ENCODE measurements around the gene PRSS16.
"Not testable (repeated sequence)": the region's sequence is repeated elsewhere in the genome, so short reads cannot be mapped to it uniquely, and the experiment has no call there.

Gene PRSS16

DNA sequence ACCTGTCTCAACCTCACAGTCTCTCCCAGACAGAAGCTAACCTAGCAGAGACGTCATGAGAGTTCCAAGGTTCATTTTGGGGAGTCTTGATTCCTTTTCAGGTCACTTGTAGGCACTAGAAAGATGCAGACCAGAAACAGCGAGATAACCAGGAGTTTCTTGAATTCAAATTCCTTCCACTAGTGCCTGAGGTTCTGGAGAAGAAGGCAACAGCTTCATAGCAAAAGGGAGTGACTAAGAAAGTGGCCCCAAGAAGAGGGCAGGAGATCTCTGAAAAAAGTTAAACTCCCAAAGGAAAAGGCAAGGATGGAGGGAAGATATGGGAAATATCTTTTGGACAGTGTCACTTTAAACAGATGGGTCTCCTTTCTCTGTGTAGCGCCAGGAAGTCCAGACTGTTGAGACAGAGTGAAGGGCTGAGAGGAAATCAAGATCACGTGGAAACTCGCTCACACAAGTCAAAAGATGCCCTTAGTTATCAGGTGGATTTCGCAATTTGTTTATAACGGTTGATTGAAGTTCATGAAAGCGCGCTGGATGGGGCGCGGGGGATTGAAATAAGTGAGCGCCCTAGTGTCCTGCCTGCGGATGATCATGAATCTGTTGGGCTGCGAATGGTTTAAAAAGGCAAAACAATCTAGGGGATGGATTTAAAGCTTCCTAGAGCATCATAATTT lies 4.8 kb upstream of the PRSS16 start:
- DNase-seq (ENCODE audit: low read depth, low spot score): no peak

DNA sequence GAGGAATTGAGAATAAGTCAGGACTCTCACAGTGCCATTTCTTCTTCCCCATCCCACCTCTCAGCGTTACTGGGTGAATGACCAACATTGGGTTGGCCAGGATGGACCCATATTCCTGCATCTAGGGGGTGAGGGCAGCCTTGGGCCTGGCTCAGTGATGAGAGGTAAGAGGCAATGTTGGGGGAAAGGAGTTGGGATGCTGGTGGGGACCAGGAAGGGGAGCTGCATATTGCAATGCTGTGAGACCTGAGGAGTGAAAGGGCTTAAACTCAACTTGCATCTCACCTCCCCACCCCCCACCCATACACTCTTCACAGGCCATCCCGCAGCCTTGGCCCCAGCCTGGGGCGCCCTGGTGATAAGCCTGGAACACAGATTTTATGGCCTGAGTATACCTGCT lies 1.3 kb downstream of the PRSS16 start:
- DNase-seq (ENCODE audit: low read depth, low spot score): no peak

DNA sequence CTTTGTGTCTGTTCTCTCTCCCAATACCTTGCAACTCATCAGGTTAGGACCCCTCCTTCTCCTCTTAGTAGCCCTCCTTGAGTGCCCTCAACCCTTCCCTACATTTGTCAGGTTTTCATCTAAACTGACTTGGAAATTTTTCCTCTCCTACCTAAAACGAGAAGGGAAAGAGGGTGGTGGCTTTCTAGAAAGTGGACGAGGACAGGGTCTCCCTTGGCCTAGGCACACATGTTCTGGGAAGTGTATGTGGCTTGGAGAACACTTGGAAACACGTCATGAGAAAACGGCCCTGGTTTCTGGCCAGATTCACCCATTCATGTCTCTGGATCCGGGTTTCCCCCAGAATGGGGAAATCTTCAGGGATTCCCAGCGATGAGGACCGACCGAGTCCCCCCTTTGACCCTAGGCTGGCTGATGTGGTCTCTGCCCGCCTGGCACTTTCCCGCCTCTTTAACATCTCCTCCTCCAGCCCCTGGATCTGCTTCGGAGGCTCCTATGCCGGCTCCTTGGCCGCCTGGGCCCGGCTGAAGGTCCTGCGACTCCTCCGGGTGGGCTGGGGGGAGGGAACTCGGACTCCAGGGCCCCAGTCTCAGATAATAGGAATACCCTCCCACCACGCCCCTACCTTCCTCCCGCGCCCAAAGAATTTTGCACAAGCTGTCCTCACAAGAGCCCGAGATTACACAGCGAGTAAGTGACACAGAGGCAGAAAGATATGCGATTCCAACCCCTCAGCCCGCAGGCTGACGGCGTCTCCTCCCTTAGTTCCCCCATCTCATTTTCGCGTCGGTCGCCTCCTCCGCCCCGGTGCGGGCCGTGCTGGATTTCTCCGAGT lies 3.0 kb downstream of the PRSS16 start:
- no peak for DNase-seq (ENCODE audit: low read depth, low spot score)

DNA sequence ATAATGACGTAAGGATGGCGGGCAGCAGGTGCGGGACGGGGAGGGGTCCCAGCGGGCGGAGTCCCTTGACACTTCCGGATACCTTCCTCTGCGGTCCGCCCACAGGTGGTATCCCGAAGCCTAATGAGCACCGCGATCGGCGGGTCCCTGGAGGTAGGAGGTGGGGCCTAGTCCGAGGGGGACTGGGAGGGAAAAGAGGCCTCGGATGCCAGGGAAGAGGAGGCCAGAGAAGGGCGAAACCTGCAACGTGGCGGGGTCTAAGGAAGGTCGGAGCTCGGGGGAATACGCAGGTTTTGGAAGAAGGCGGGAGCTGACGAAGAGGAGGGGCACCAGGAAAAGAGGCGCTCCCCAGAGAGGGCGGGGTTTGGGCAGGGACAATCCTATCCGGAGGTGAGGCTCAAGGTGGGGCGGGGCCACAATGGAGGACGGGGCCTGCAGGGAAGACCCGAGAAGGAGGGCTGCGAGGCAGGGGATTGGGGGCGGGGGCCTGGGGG lies 3.7 kb downstream of the PRSS16 start:
- no peak for DNase-seq (ENCODE audit: low read depth, low spot score)

DNA sequence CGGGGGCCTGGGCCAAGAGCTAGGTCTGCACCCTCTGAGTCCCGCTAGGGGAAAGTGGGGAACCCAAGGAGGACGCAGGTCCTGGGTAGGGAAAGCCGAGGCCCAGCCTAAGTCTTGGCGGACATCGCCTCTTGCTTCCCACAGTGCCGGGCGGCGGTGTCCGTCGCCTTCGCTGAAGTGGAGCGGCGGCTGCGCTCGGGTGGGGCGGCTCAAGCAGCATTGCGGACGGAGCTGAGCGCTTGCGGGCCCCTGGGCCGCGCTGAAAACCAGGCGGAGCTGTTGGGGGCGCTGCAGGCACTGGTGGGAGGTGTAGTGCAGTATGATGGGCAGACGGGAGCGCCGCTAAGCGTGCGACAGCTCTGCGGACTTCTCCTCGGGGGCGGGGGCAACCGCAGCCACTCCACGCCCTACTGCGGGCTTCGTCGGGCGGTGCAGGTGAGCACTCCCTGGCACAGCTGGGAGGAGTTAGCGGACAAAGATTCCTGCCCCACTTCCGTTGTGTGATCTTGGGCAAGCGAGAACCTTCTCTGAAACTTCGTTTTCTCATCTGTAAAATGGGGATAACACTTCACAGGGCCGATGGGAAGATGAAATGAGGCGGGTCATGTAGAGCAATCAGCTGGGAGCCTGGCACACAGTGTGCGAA lies 4.2 kb downstream of the PRSS16 start:
- peak; percentile 9 for DNase-seq (ENCODE audit: low read depth, low spot score)

DNA sequence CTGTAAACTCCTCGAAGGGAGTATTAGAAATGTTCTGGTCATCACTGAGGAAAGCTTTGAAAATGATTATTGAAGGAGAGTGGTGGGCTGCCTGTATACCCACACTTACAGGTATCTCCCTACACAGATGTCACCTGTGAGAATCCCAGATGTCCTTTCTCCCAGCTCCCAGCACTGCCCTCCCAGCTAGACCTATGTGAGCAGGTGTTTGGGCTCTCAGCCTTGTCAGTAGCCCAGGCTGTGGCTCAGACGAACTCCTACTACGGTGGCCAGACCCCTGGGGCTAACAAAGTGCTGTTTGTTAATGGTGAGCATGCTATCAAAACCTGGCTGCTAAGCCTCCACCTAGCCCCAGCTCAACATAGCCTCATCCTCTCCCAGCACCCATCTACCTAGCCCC lies 7.1 kb downstream of the PRSS16 start:
- DNase-seq (ENCODE audit: low read depth, low spot score): no peak

DNA sequence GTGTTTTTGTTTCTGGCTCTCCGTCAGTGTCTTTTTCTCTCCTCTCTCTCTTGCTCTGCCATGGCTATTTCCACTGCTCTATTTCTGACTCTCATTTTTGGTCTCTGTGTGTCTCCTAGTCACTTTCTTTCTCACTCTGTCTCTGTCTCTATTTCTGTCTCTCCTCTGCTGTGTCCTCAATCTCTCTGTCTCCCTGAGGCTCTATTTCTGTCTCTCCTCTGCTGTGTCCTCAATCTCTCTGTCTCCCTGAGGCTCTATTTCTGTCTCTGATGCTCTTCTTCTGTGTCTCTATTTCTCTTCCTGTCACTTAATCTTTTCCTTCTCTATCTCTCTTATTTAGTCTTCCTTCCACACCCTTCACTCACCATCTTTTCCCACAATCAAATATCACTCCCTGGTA lies 8.4 kb downstream of the PRSS16 start:
- no peak for DNase-seq (ENCODE audit: low read depth, low spot score)

DNA sequence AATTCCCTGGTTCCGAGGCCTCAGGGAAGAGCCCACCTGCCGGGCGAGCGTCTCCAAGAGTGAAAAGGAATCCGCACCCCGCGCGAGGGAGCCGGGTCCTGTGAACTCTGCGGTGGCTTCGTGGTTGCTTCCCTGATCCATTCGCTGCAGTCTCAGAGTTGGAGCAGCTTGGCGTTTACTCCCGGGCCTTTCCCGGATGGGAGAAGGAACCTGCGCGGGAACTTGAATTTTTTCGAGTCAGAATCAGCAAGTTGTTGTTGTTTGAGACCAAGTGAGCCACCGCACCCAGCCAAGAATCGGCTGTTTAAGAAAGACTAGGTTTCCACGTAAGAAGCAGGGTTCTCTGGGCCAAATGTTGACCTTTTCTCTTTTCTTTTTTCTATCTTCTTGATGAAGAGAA lies 12.9 kb downstream of the PRSS16 start:
- DNase-seq (ENCODE audit: low read depth, low spot score): no peak

DNA sequence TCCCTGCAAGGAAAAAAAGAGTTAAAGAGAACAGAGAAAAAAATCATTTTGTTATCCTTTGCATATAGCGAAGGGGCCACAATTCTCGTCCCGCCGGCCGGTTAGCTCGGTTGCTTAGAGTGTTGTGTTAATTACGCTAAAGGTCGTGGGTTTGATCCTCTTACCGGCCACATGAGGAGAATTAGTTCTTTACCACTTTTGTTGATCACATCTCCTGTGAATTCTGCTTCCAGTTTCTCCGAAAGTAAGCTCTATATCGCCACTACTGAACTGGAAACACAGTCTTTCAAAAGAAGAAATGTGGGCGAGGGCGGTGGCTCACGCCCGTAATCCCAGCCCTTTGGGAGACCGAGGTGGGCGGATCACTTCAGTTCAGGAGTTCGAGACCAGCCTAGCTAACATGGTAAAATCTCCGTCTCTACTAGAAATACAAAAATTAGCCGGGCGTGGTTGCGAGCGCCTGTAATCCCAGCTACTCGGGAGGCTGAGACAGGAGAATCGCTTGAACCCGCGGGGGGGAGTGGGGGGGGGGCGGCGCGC lies 13.4 kb downstream of the PRSS16 start:
- DNase-seq (ENCODE audit: low read depth, low spot score): no peak

DNA sequence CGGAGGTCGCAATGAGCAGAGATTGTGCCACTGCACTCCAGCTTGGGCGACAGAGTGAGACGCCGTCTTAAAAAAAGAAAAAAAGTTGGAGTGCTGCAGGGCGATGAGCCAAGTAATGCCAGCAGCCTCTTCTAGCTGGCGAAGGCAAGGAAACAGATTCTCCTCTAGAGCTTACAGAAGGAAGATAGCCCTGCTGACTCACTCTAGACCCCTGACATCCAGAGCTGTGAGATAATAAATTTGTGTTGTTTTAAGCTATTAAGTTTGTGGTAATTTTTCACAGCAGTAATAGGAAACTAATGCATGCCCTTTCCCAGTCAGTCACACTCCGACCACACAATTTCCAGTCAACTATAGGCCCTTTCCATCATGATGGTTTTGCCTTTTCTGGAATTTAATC lies 16.4 kb downstream of the PRSS16 start:
- no peak for DNase-seq (ENCODE audit: low read depth, low spot score)

DNA sequence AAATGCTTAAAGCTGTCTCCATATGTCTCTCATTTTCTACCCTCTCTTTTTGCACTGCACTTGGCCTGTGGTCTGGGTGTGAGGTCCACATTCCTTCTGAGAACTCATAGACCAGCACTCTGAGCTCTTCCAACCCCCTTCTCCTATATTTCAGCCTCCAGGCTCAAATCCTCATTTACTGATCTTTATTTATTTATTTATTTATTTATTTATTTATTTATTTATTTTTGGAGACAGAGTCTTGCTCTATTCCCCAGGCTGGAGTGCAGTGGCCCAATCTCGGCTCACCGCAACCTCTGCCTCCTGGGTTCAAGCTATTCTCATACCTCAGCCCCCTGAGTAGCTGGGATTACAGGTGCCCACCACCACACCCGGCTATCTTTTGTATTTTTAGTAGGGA lies 19.5 kb downstream of the PRSS16 start:
- not testable (repeated sequence) for DNase-seq (ENCODE audit: low read depth, low spot score)

DNA sequence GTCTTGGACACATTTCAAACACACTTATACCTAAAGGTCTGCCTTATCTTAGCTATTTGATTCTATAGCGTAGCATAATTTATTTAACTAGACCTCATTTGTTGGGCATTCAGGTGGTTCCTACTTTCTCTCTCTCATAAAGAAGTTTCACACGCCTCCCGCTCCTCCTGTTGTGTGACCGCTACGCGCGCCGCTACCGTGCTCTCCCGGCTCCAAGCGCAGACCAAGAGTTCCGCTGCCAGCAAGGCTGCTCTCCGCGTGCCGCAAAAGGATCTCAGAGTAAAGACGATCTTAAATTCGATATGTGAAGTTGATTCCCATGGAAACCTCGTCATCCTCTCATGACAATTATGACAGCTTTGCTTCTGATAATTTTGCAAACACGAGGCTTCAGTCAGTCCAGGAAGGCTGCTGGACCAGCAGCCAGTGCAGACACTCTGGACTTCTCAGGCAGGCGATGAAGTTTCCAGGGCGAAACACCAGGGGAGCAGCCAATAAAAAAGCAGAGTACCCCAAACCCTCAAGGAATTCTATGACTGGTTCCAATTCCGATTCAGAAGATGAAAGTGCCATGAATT lies 20.4 kb downstream of the PRSS16 start:
- no peak for DNase-seq (ENCODE audit: low read depth, low spot score)

DNA sequence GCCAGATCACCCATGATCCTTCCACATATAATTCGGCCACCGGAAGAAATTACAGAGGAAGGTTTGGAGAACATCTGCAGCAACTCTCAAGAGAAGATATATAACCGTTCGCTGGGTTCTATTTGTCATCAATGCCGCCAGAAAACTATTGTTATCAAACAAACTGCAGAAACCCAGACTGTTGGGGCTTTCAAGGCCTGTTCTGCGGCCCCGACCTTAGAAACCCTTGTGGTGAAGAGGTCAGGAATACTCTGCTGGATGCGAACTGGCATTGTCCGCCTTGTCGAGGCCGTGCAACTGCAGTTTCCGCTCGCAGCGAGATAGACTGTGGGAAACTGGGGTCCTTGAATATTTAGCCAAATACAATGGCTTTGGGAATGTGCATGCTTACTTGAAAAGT lies 21.3 kb downstream of the PRSS16 start:
- DNase-seq (ENCODE audit: low read depth, low spot score): no peak

DNA sequence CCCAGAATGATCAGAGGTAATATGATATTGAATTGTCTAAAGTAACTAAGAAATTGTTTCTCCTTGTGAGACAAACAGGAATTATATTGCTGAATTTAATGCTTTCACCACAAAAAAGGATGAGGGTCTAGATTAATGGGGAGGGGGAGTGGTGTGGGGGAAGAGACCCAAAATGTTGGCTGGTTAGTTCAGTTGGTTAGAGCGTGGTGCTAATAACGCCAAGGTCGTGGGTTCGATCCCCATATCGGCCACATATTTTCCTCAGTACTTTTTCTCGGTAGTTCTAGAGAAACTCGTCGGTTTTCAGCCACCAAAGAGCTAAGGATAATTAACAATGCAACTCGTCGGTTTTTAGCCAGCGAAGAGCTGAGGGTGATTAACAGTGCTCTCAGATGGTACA lies 26.3 kb downstream of the PRSS16 start:
- no peak for DNase-seq (ENCODE audit: low read depth, low spot score)

DNA sequence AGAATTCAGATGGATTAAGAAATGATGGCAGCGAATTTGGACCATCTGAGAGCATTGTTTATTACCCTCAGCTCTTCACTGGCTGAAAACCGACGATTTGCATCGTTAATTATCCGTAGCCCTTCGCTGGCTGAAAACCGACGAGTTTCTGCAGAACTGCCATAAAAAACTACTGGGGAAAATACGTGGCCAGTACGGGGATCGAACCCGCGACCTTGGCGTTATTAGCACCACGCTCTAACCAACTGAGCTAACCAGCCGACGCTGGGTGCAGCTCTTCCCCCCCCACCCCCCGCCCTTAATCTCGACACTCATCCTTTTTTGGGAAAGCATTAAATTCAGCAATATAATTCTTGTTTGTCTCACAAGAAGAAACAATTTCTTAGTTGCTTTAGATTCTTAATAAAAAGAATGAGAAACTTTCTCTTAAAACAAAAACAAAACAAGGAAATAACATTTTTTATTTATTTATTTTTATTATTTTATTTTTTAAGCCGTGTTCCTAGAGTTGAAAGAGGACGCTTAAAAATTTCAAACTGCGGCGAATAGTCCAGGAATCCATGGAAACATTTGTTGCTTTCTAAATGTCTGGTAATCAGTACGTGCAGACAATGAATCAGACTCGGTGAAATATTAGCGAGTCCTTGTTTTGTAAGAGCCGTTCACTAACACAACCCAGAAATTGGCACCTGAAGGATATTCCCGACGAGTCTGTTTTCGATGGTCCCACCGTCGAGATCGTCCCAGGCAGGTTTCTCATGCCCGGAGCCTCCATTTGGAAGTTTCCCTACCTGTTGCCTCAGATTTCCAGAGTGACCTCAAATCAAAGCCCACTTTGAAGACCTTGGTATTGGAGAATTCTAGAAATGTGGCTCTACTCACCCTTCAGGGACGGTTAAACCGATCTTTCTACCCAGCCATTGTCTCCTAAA lies 27.8 kb downstream of the PRSS16 start:
- DNase-seq (ENCODE audit: low read depth, low spot score): no peak

DNA sequence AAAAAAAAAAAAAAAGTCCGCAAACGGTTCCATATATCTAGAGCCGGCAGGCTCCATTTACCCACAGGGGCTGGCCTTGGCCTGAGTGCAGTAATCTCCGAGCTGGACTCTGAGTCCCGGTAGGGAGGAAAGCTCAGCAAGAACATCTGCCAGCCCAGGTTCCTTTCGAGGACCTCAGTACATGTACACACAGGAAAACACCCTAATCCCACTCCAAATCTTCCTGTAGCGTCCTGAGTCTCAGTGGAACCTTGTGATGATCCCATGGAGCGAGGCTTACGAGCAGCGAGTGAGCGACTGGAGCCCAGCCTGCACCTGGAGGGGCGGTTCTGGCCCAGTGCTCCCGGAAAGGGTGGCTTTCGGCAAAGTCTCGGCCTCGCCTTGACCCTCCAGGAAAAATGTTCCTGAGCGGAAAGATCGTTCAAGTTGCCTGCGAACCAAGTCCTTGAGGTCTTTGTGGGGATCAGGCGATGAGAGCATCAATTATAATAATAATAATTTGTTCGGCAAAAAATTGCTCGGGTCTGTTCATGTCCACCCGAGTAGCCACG lies 32.1 kb downstream of the PRSS16 start:
- DNase-seq (ENCODE audit: low read depth, low spot score): no peak

DNA sequence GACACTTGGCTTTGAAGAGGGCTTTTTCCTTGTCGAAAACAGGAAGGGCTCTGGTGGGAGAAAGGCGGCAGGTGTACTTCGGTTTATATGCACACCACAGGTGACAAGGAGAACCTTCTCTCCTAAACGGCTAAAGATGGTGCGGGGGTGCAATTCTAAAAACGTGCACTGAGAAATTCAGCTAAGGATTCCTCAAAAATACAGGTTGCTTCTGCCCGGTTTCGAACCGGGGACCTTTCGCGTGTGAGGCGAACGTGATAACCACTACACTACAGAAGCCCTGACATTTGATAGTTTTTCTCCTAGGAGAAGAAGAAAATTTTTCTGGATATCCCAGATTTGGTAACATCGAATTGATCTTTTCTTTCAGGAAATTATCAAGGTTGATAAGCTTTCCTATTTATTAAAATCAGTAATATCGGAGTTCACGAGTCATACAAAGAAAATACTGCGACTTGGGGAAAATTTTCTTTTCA lies 32.6 kb downstream of the PRSS16 start:
- no peak for DNase-seq (ENCODE audit: low read depth, low spot score)

DNA sequence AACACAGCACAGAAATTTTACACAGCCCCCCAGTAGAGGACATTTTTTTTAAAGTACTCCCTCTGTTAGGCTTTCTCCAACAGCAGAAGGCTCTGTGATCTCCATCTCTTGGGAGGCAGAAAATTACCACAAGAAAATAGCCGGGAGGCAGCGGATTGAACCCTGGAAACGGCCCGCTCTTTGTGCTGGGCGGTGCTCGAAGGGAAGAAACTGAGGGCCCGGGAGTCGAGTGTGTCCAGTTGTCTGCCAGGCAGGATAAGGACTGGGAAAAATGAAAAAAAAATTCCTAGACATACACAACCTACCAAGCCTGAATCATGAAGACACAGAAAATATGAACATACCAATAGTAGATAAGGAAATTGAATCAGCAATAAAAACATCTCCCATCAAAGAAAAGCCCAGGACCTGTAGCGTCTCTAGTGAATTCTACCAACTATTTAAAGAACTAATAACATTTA lies 33.1 kb downstream of the PRSS16 start:
- DNase-seq (ENCODE audit: low read depth, low spot score): no peak

DNA sequence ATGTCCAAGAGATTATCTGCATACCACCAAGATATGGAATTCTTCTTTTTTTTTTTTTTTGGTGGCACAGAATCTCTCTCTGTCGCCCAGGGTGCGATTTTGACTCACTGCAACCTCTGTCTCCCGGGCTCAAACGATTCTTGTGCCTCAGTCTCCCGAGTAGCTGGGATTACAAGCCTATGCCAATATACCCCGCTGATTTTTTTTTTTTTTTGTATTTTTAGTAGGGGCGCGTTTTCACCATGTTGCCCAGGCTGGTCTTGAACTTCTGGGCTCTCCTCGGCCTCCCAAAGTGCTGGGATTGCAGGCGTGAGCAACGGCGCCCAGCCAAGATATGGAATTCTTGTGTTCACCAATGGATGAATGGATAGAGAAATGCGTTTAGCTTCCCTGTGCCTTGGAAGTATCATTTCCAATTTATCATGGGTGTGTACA lies 33.6 kb downstream of the PRSS16 start:
- no peak for DNase-seq (ENCODE audit: low read depth, low spot score)

DNA sequence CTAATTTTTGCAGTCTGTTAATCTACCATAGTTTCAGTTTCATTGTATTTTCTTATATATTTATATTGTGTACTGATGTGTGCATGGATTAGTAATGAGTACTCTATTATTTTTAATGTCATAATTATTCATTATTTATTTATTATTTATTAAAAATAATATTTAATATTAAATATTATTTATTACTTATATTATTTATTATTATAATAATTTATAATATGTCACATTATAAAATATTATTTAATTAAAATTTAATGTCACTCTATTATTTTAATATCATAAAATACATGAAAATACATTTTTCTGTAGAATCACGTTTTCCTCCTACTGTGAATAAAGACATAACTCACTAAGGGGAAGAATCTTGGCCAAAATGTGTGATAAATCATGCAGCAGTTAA lies 34.1 kb downstream of the PRSS16 start:
- DNase-seq (ENCODE audit: low read depth, low spot score): no peak
